Measurements from ENCODE around the gene RNASE7. TPM values are rescaled to one million over a fixed set of nuclear protein-coding genes. Genes with fewer than 3 reads are reported as not detected.

Gene RNASE7
- total and polyA plus RNA-seq, 3 experiments from 2014 or later: not detected

DNA sequence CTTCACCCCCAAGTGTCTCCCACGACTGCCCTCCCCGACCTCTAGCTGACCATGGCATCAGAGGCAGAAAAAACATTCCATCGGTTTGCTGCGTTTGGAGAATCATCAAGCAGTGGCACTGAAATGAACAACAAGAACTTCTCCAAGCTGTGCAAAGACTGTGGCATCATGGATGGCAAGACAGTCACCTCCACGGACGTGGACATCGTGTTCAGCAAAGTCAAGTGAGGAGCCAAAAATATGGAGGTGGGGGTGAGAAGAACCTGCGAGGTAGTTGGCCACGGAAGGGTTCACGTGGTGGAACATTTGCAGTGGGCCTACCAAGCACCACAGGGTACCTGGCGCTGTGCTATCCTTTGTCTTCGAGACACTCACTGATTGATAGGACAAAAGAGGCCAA lies 11.6 kb upstream of the RNASE7 start:
- no peak overlapping the region for H3K4me3 ChIP-seq (ENCODE audit: low read length)
- peaks cover 0 to 3% of the 10 kb centered on the region in 2 donors for H3K27me3 Mint-ChIP-seq
- H3K9me3 ChIP-seq (ENCODE audit: low read length): no peaks in the 10 kb centered on the region
- no peaks in the 10 kb centered on the region for H3K36me3 Mint-ChIP-seq
- no peaks in the 10 kb centered on the region for H3K4me1 ChIP-seq (ENCODE audit: insufficient read depth, low read length)
- H3K27me3 ChIP-seq (ENCODE audit: insufficient read depth, low read length, poor library complexity, severe bottlenecking): no peaks in the 10 kb centered on the region
- CTCF ChIA-PET: interaction anchor here (3.9 kb wide), 1 partner anchor 74 kb away, joined by 12 read pairs; no protein-coding TSS in a partner anchor
- no peaks in the 10 kb centered on the region for H3K36me3 ChIP-seq (ENCODE audit: insufficient read depth, low read length)
- H3K4me3 Mint-ChIP-seq: no peak overlapping the region
- no peaks in the 10 kb centered on the region for H3K4me1 Mint-ChIP-seq
- POLR2A ChIA-PET: no interaction called here
- no peaks in the 10 kb centered on the region for H3K9me3 Mint-ChIP-seq
- no peak overlapping the region for H3K27ac Mint-ChIP-seq
- DNase-seq: no peak
- H3K27ac ChIP-seq (ENCODE audit: low read depth, low read length): no peak overlapping the region

DNA sequence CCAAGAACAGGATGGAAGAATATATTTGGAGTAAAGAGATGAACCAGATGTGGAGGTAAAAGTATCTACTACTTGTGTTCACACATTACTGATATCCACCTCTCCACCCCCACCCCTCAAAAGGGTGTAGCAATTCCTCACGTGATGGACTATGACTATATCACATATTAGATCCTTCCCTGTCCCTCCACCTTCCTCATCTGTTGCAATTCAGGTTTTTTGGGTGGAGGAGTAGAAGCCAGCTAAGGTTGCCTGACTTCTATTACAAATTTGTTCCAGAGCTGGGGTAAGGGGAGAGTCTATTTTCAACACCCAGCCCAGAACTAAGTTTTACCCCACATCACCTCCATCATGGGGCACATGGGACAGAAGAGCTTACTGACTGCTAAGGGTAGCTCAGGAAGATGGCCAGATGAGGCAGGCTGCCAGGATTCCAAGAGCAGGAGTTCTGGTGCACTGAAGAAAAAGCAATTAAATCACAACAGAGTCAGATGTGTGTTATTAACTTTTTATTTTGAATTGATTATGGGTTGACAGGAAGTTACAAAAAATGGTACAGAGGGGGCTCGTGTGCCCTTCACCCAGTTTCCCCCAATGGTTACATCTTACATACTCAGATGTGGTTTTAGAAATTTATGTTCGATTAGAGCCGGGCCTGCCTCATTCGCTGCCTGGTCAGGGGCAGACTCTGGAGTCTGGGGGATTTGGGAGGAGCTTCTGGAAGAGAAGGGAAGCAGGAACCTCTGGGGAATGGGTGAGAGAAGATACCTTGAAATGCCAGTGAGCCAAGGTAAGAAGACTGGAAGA lies 9.6 kb upstream of the RNASE7 start:
- CTCF ChIA-PET: interaction anchor here (0.9 to 6.4 kb wide), 5 partner anchors 17 to 72 kb away, joined by 3 to 54 read pairs (median 6); no protein-coding TSS in a partner anchor
- DNase-seq: no peak
- Mint-ChIP-seq H3K27ac (no peak overlapping the region), H3K36me3 (no peaks in the 10 kb centered on the region), H3K4me3 (no peak overlapping the region), H3K4me1 (no peaks in the 10 kb centered on the region), H3K9me3 (no peaks in the 10 kb centered on the region), H3K27me3 (peaks cover 0 to 2% of the 10 kb centered on the region in 2 donors)
- Histone ChIP-seq H3K27ac (ENCODE audit: low read depth, low read length) (no peak overlapping the region), H3K4me1 (ENCODE audit: insufficient read depth, low read length) (no peaks in the 10 kb centered on the region), H3K4me3 (ENCODE audit: low read length) (no peak overlapping the region), H3K36me3 (ENCODE audit: insufficient read depth, low read length) (no peaks in the 10 kb centered on the region), H3K27me3 (ENCODE audit: insufficient read depth, low read length, poor library complexity, severe bottlenecking) (no peaks in the 10 kb centered on the region), H3K9me3 (ENCODE audit: low read length) (no peaks in the 10 kb centered on the region)
- POLR2A ChIA-PET: no interaction called here

DNA sequence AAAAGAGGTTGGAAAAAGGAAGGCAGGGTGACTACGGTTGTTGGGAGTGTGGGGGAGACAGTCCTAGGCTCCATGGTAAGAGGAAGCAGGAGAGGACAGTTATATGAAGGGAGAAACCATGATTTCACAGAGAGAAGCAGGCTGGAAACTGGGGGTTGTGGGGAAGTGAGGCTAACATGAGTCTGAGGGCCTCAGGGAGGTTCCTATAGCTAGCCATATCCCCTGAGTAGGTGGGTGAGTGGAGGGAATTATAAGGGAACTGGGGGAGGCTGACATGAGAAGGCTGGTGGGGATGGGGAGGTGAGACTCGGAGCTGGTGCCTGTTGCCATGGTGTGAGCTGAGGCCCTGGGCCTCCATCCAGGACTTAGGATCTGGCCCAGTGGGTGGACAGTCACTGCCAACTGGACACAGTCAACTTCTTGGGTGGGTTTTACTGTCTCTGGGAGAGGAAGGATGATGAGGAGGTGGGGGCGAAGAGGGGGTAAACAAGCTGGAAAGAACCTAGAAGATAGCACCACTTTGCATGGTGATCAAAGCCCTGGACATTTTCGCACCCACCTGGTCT lies 8.9 kb upstream of the RNASE7 start:
- Histone ChIP-seq H3K27ac (ENCODE audit: low read depth, low read length) (no peak overlapping the region), H3K9me3 (ENCODE audit: low read length) (no peaks in the 10 kb centered on the region), H3K27me3 (ENCODE audit: insufficient read depth, low read length, poor library complexity, severe bottlenecking) (no peaks in the 10 kb centered on the region), H3K4me1 (ENCODE audit: insufficient read depth, low read length) (no peaks in the 10 kb centered on the region), H3K36me3 (ENCODE audit: insufficient read depth, low read length) (no peaks in the 10 kb centered on the region), H3K4me3 (ENCODE audit: low read length) (no peak overlapping the region)
- Mint-ChIP-seq H3K4me3 (no peak overlapping the region), H3K27me3 (peaks cover 3 to 4% of the 10 kb centered on the region in 2 donors), H3K36me3 (no peaks in the 10 kb centered on the region), H3K4me1 (no peaks in the 10 kb centered on the region), H3K9me3 (no peaks in the 10 kb centered on the region), H3K27ac (no peak overlapping the region)
- CTCF ChIA-PET: interaction anchor here (0.9 to 6.4 kb wide), 5 partner anchors 14 to 72 kb away, joined by 3 to 54 read pairs (median 6); no protein-coding TSS in a partner anchor
- DNase-seq: no peak
- POLR2A ChIA-PET: no interaction called here

DNA sequence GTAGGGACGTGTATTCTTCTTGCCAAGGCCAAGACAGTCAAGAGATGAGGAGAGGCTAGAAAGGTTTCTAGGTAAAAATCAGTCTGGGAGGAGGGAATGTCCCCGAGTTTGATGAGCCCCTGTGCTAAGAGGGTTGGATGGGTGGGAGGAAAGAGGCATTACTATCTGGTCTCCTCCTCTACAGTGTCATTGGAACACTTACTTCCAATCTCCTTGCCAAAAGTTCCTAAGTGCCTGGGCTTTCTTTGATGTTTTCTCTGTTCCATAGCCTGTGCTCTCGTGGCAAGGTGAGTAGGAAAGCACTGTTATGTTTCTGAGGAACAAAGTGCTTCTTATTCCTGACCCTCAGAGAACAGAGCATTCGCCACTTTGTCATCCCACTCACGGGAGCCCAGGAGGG lies 7.5 kb upstream of the RNASE7 start, which contains the start of gene RNASE13:
RNASE13 (minus strand) TSS at position 101 of the 400 bp plus-strand sequence. CDS start 519 bp downstream, outside the sequence.
- H3K27me3 ChIP-seq (ENCODE audit: insufficient read depth, low read length, poor library complexity, severe bottlenecking): no peaks in the 10 kb centered on the region
- Mint-ChIP-seq H3K36me3 (no peaks in the 10 kb centered on the region), H3K4me3 (no peak within 1 kb of the TSS), H3K27ac (peak within 1 kb of the TSS in 1 of 8 donors; percentile 77), H3K4me1 (no peaks in the 10 kb centered on the region), H3K27me3 (peaks cover 5 to 7% of the 10 kb centered on the region in 2 donors), H3K9me3 (no peaks in the 10 kb centered on the region)
- H3K4me3 ChIP-seq (ENCODE audit: low read length): no peak within 1 kb of the TSS
- DNase-seq: no peak
- H3K9me3 ChIP-seq (ENCODE audit: low read length): no peaks in the 10 kb centered on the region
- POLR2A ChIA-PET: no interaction called here
- no peak within 1 kb of the TSS for H3K27ac ChIP-seq (ENCODE audit: low read depth, low read length)
- H3K4me1 ChIP-seq (ENCODE audit: insufficient read depth, low read length): no peaks in the 10 kb centered on the region
- H3K36me3 ChIP-seq (ENCODE audit: insufficient read depth, low read length): no peaks in the 10 kb centered on the region
- CTCF ChIA-PET: interaction anchor here (2.5 to 6.4 kb wide), 2 partner anchors 20 to 58 kb away, joined by 6 to 54 read pairs; no protein-coding TSS in a partner anchor

DNA sequence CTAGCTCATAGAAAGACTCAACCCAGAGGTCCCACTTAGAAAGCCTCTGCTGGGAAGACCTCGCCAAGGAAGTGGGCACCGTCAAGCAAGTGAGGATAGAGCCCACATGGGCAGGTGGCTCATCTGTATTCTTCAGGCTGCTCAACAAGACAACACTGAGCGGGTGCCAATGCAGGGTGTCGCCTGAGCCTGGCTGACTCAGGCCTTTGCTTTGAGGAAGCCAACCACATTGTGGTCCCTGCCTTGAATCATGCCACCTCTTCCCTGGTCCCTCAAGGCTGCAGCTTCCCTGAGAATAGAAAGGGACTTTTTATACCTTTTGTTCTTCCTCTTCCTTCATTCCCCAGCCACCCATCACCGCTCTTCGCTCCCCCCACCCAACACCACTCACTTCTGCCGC lies 5.4 kb upstream of the RNASE7 start:
- Mint-ChIP-seq H3K4me1 (no peaks in the 10 kb centered on the region), H3K9me3 (no peaks in the 10 kb centered on the region), H3K4me3 (no peak overlapping the region), H3K36me3 (no peaks in the 10 kb centered on the region), H3K27ac (no peak overlapping the region), H3K27me3 (peaks cover 5 to 11% of the 10 kb centered on the region in 2 donors)
- CTCF ChIA-PET: interaction anchor here (1.0 to 6.4 kb wide), 3 partner anchors 22 to 67 kb away, joined by 3 to 54 read pairs (median 8); no protein-coding TSS in a partner anchor
- no peaks in the 10 kb centered on the region for H3K27me3 ChIP-seq (ENCODE audit: insufficient read depth, low read length, poor library complexity, severe bottlenecking)
- H3K36me3 ChIP-seq (ENCODE audit: insufficient read depth, low read length): no peaks in the 10 kb centered on the region
- no peaks in the 10 kb centered on the region for H3K4me1 ChIP-seq (ENCODE audit: insufficient read depth, low read length)
- H3K9me3 ChIP-seq (ENCODE audit: low read length): no peaks in the 10 kb centered on the region
- H3K27ac ChIP-seq (ENCODE audit: low read depth, low read length): no peak overlapping the region
- no peak for DNase-seq
- H3K4me3 ChIP-seq (ENCODE audit: low read length): no peak overlapping the region
- POLR2A ChIA-PET: no interaction called here

DNA sequence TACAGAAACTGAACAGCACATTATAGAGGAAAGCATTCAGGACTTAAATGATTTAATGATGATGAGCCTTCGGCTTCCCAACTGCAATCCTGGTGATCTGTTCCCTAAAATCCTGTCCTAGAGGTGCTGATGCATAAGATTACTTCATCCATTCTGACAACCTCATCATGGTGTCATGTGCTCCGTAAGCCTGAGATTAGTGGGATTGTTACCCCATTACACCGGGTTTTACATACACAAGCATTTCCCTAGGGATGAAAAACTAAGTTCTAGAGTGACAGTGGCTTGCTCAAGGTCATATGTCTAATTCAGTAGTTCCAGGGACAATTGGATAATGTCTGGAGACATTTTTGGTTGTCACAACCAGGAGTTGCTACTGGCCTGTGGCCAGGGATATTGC lies 5.0 kb upstream of the RNASE7 start:
- H3K4me1 ChIP-seq (ENCODE audit: insufficient read depth, low read length): no peaks in the 10 kb centered on the region
- no peak for DNase-seq
- Mint-ChIP-seq H3K27me3 (peaks cover 5 to 16% of the 10 kb centered on the region in 2 donors), H3K27ac (no peak overlapping the region), H3K4me1 (no peaks in the 10 kb centered on the region), H3K9me3 (no peaks in the 10 kb centered on the region), H3K4me3 (no peak overlapping the region), H3K36me3 (no peaks in the 10 kb centered on the region)
- CTCF ChIA-PET: interaction anchor here (1.0 to 6.4 kb wide), 2 partner anchors 22 to 66 kb away, joined by 3 to 54 read pairs; no protein-coding TSS in a partner anchor
- H3K27ac ChIP-seq (ENCODE audit: low read depth, low read length): no peak overlapping the region
- no peak overlapping the region for H3K4me3 ChIP-seq (ENCODE audit: low read length)
- POLR2A ChIA-PET: no interaction called here
- H3K9me3 ChIP-seq (ENCODE audit: low read length): no peaks in the 10 kb centered on the region
- H3K27me3 ChIP-seq (ENCODE audit: insufficient read depth, low read length, poor library complexity, severe bottlenecking): no peaks in the 10 kb centered on the region
- H3K36me3 ChIP-seq (ENCODE audit: insufficient read depth, low read length): no peaks in the 10 kb centered on the region

DNA sequence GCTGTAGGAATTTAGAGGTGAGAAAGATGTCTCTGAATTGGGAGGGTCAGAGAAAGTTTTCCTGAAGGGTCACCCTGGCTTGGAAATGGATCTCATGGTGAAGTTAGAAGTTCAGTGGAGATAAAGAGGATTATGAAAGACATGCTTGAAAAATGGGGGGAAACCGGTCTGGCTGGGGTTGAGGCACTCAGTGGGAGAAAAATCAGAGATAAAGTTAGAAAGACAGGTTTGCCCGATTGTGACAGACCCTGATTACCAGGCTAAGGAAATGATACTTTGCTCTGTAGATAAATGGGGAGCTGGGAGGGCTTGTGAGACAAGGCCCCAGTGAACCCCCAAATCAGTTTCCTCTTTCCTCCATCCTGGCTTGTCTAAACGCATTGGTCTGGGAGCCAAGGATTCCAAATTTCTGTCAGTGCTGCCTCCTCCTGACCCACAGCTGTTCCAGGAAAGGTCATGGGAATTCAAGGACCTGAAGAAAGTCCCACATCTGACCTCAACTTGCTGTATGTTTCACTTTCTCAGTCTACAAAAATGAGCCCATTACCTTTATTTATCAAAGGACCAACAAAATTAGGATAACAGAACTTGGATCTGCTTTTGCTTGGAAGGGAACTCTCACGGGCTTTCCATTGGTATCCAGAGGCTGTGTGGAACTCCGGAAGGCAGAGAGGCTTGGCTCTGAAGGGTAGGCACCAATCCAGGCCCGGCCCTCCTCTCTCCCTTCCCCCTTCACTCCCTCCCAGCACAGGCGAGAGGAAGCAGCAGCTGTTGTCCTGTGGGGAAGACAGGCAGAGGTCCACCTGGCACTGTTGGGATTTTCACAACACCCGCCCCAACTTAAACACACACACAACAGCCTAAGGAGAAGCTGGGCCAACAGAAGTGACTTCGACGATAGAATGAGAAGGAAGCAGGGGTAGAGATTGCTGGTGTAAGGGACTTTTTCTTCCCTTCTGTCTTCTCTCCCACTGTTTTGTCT lies 3.4 kb upstream of the RNASE7 start:
- no peaks in the 10 kb centered on the region for H3K9me3 Mint-ChIP-seq
- Histone ChIP-seq H3K4me3 (ENCODE audit: low read length) (no peak overlapping the region), H3K9me3 (ENCODE audit: low read length) (no peaks in the 10 kb centered on the region), H3K27ac (ENCODE audit: low read depth, low read length) (no peak overlapping the region), H3K36me3 (ENCODE audit: insufficient read depth, low read length) (no peaks in the 10 kb centered on the region), H3K4me1 (ENCODE audit: insufficient read depth, low read length) (no peaks in the 10 kb centered on the region), H3K27me3 (ENCODE audit: insufficient read depth, low read length, poor library complexity, severe bottlenecking) (no peaks in the 10 kb centered on the region)
- H3K36me3 Mint-ChIP-seq: no peaks in the 10 kb centered on the region
- CTCF ChIA-PET: interaction anchor here (1.6 to 4.8 kb wide), 4 partner anchors 15 to 68 kb away, joined by 3 to 133 read pairs (median 11); partner anchors contain the start of gene NDRG2
- peaks cover 10 to 26% of the 10 kb centered on the region in 2 donors for H3K27me3 Mint-ChIP-seq
- no peak overlapping the region for H3K27ac Mint-ChIP-seq
- DNase-seq: no peak
- no peak overlapping the region for H3K4me3 Mint-ChIP-seq
- POLR2A ChIA-PET: interaction anchor here (1.1 kb wide), 1 partner anchor 24 kb away, joined by 3 read pairs; no protein-coding TSS in a partner anchor
- H3K4me1 Mint-ChIP-seq: no peaks in the 10 kb centered on the region
